ENCODE data around the gene RAPGEF3.

RAPGEF3 gene

DNA sequence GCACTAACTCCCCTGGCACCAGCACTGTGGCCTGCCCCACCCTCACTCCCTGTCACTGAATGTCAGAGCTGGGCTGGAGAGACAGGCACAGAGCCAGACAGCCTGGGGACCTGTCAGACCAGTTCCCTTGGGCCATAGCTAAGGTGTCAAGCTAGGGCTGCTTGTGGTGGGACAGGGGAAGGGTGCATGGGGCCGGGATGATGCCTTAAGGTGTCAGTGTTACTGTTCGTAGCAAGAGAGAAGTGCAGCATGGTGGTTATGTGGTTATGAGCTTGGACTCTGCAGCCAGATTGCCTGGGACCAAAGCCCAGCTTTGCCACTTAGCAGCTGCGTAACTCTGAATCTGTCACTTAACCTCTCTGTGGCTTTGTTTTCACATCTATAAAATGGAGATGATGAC, 3.8 kb downstream of the RAPGEF3 start:
- no peak for DNase-seq

DNA sequence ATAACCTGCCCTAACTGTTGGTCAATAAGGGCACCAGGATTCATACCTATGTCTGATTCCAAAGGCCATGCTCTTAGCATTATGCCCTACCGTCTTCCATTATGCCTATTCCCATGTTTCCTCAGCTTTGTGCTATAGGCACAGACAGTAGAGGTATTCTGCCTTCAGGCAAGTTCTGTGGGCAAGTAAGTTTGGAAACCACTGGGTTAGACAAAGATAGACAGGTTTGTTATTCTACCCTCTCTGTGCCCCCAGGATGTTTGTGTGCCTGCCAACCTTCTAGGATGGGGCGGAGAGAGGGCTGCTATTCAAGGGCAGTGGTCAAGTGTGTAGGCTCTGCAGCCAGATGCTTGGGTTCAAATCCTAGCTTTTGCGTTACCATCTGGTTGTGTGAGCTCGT, 4.6 kb downstream of the RAPGEF3 start:
- DNase-seq: no peak

DNA sequence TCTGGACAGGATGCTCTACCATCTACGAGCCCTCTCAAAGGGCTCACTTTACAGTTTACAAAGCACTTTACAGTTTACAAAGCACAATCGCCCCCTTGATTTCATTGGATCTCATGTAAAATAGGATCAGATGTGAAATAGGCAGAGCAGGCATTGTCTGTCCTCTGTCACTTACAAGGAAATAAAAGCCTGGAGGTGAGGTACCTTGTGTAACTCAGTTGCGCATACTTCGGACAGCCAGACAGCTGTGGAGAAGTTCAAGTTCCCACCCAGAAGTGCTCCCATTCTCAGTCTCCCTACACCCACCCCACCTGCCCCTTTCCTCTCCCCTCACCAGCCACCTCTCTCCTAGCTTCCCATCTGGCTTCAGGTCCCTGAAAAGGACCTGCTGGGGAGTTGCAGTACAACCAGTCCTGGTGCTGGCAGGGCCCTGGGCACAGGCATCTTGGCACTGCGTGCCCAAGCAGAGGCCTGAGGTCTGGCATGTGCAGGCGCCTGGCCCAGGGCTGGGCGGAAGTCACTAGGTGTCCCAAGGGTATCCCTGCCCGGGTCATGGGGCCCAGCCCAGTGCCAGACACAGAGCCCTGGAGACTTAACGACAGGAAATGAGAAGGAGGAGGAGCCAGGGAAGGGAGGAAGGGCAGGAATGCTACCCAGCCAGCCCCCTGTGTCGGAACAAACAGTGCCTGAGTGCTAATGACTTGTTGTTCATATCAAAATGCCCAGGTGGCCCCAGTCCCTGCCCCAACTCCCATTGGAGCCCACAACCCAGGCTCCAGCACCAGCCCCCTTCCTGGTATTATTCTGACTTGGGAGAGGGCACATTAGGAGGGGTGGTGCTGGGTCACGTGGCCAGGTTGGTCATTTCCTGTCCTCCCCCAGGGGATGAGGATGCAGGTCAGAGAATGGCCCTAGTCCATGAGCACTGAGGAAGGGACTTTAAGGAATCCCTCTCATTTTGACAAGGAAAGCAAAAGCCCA, 5.4 kb downstream of the RAPGEF3 start:
- no peak for DNase-seq

DNA sequence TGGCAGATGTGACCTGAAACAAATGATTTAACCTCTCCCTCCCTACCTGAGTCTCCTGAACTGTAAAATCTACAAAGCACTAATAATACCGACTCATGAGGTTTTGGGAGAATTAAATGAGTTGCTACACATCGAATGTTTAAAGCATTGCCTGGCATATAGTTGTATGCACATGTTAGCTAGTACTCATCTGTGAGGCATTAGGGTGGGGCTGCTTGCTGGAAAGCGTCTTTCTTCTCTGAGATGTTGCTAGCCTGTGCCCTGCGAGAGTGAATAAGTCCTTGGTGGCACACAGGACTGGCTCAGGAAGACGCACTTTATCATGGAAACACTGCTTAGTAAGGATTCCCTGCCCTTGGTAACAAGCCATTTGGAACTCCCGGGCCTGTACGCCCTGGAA, 6.1 kb downstream of the RAPGEF3 start:
- no peak for DNase-seq

DNA sequence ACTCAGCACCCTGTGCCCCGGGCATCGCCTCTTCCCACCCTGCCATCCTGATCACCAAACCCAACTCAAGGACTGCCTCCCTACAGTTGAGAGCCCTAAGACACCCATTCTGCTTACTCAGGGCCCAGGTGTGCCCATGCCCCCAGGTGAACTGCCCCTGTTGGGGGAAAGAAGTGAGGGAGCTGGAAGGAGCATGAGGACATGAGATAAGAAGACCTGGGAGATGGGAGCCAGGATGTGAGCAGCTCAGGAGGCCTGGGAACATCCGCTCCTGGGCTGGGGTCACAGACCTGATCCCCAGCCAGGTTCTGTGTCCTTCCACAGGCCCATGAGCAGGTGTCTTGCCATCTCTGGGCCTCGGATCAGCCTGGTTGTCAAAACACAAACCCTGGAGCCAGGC, 6.6 kb downstream of the RAPGEF3 start:
- no peak for DNase-seq

DNA sequence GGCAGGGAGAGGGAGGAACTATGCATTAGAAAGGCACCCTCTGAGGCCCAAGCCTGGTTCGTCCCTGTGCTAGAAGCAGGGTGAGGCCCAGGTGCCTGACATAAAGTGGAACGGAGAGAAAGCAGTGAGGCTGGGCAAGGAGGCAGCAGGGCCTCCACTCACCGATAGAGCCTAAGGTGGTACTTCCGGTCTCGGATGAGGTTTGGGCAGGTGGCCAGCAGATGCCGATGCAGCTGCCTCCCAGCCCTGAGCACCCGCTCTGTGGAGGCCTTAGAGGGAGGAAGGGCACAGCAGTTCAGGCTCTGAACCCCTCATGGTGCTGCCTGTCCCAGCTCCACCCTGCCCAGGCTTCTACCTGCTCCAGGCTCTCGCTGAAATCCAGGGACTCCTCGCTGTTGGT, 7.1 kb downstream of the RAPGEF3 start:
- DNase-seq: no peak

DNA sequence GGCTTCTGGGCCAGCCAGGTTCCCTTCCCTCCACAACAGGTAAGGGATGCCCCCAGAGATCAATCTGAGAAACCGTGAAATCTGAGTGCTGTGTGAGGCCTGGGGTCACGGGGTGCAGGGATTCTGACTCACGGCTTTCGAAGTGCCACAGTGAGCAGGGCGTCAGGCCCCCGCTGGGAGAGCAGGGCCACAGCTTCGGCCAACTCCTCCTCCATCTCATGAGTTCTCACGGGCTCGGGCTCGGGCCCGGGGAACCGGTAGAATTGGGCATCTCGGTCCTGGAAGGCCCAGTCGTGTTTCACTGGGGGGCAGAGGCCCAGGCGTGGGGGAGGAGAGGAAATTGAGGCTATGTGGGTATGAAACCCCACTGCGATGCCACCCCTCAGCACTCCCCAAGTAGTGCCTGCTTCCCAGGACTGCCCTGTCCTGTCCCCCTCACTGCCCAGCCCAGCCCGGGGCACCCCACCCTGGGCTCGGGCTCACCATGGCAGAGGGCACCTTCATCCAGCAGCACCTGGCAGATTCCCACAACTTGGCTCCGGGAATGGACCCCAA, 7.7 kb downstream of the RAPGEF3 start:
- DNase-seq: no peak

DNA sequence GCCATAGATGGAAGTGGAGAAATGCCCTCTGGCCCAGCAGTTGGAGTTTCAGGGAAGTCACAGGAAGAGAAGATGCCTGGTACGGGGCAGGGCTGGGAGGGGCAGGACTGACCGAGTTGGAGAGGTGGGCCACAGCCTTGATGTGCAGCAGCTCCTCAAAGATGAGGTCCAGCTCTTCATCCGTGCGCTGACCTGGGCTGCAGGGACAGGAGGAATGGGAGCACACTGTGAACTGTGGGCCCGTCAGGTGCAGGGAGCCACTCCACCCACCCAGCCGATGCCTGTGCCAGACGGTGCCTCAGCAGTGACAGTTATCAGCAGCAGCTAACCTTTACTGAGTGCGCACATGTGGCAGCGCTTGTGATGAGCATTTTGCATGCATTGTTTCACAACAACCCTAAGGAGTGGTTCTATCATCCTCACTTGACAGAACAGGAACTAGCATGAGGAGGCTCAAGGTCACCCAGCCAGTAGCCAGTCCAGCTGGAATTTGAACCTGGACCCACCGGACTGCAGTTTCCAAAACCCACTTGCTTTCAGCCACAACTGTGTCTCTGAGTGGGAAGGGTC, 8.4 kb downstream of the RAPGEF3 start:
- no peak for DNase-seq

DNA sequence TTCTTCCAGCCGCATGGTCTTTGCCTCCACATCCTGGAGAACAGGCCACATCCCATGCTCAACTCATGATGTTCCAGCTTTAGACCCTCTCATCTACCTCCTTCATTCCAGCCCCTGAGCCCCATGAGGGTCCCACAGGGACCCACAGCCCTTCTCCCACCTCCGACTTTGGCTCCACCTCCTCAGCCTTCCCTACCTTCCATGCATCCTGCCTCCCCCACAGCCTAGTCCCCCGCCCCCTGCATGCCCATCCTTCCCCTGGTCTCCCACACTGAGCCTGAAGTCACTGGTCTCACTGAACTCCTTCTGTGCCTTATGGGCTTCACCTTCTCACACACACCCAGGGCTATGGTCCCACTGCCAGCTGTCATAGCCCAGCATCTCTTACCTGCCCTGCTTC, 9.8 kb downstream of the RAPGEF3 start:
- DNase-seq: no peak

DNA sequence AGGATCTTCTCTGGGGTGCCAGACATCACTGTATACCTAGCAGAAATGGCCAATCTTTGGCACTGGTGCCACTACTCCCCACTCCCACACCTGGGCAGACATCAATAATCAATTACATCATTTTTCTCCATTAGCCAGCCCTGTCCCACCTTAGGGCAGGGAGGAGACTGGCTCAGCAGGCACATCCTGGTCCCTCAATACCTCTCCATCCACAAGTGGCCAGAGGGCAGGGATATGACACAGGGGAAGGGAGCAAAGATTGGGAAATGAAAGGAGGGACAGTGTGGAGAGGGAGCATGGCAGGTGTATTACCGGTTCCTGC, 10.2 kb downstream of the RAPGEF3 start:
- no peak for DNase-seq

DNA sequence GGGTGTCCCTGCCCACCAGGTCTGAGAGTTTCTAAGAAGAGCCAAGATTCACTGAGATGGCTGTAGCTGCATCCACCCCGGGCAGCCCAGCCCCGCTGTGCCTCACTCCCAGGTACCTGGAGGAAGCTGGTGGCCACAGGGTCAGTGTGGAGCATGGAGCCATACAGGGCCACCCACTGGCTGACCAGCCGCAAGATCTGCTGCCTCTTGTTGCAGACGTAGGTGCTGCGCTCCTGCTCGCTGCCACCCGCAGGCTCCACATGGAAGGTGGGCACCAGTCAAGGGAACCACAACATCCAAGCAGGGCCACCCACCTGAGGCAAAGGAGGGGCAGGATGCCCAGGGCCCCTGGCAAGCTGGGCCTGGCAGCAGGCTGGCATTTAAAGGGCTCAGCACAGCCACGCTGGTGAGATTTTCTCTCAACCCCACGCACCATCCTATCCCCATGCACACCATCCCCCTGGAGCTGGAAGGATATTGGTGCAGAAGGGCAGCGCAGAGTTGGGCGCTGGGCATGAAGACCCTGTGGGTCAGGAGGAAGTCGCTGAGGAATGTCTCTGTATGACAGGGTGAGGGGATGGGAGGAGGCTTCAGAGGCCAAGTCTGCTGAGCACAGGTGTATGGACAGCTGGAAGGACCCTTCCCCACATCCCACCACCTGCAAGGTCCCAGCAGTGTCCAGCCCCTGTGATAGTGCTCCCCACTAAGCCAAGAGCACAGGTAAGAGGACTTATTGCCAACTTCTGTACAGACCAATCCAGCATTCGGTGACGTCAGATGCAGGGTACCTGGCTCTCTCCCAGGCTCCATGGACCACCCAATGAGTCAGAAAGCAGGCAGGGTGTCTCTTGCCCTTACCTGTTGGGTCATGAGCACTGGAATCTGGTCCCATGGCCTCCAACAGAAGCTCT, 10.8 kb downstream of the RAPGEF3 start:
- DNase-seq: no peak

DNA sequence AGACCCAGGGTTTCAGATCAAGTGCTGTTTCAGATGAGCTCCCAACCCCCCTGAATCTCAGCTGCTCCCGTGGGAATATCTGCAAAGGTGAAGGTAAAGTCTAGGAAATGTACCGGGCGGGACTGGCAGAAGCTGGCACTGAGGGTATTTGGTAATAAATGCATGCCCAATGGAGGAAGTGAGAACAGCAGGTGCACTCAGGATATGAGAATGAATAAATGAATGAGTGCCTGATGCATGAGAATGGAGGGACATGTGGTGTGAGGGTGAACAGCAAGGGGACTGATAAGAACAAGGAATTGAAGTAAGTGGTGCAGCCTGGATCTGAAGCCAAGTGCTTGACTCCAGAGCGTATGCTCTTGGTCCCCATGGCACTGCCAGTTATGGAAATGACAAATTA, 11.6 kb downstream of the RAPGEF3 start:
- no peak for DNase-seq

DNA sequence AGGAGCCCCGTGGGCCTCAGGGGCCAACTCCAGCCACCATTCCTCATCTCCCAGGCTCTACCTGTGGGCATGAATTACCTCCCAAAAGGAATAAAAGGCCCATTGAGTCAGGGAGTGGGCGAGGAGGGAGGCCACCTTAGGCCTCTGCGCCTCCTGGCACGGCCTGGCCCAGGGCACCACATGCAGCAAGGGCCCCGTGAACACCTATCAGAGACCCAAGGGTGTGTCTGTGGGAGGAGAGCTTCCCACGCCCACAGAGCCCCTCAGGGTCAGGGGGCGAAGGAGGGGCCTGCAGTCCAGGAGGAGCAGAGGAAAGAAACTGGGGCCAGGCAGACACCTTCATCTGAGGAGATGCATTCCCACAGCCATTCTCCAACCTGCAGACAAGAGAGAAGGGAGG, 12.2 kb downstream of the RAPGEF3 start:
- no peak for DNase-seq

DNA sequence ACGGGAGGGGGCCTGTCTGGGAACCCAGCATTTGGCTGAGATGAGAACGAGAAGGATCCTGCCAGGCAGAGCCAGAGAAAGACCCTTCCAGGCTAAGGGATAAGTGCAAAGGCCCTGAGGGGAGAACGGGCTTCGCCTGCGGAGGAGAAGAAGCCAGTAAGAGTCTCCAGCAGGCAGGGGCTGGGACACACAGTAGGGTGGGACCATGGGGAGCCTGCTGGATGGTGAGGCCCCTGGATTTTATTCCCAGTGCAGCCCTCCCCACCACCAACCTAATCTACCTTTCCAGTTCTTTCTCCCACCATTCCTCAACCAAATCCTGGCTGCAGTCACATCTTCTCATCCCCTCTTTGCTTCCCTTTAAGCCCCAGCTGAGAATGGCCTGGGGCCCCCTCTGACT, 12.6 kb downstream of the RAPGEF3 start:
- DNase-seq: no peak

DNA sequence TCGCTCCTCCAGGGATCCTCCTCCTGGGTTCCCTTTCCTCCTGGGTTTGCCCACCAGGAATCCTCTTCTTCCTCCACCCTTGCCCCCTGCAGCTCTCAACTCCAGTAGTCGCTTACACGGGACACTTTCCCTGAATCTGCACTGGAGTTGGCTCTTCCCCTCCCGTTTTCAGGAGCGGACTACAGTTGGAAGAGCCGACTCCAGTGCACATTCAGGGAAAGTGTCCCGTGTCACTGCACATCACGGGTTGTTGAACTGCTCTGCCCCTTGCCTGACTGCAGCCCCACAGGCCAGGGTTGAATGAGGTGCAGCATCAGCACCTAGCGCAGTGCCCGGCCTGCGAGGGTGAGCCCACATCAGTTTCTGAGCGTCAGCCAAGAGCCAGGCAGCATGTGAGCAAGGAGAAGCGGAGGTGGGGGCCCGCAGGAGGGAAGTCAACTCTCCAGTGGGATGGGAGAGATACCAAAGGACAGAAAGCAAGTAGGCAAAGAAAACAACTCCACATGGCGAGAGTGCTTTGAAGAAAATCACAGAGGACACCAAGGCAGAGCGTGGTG, 13.1 kb downstream of the RAPGEF3 start:
- no peak for DNase-seq

DNA sequence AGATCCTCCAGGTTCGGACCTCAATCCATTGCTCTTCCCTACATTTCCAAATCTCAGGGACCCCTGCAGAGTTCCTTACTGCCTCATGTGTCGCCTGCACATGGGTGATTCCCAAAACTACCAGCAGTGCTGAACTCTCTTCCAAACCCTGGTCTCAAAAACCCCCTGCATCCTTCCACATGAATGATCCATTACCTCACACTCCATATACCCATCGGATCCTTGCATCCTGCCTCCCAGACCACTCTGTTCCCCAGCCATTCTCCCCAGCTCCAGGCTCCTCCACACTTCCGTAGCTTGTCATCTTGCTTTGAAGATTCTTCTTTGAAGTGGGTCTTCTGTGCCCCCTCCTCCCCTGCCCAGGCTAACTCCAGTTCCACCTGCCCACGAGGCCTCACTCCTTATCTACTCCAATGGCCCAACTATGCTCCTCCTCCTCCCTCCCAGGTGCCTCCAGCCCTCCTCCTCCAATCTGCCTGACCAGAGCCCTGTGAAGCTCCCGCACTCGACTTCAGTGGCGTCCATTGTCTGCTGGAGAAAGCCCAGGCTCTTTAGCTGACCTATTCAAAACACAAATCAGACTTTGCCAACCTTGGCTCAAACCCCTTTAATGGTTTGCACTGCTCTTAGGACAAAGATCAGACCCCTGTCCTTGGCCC, 13.8 kb downstream of the RAPGEF3 start:
- no peak for DNase-seq

DNA sequence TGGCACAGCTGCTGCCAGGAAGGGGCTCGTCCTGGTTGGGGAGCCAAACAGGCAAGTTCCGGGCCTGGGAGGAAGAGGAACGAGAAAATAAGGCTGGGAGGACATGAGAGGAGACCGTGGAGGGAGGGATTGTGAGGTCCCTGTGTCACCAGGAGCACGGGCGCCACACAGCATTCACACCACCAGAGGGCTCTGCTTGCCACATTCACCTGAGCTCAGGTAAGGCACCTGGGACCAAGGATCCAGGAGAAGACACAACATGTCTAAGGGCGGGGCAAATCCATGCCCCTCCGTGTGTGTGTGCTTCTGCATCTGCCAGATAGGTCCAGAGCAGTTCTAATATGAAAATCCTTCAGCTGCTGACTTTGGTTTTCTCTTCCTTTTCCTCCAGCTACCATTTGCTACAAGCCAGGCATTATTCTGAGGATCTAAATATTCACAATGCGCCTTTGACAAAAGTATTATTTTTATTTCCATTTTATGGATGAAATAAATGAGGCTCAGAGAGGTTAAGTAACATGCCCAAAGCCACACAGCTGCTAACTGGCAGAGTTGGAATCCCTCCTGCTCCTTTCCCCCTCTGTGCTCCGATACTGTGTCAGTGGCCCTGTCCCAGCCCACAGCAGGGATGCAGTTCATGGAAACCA, 14.6 kb downstream of the RAPGEF3 start:
- peak; percentile 67 for DNase-seq

DNA sequence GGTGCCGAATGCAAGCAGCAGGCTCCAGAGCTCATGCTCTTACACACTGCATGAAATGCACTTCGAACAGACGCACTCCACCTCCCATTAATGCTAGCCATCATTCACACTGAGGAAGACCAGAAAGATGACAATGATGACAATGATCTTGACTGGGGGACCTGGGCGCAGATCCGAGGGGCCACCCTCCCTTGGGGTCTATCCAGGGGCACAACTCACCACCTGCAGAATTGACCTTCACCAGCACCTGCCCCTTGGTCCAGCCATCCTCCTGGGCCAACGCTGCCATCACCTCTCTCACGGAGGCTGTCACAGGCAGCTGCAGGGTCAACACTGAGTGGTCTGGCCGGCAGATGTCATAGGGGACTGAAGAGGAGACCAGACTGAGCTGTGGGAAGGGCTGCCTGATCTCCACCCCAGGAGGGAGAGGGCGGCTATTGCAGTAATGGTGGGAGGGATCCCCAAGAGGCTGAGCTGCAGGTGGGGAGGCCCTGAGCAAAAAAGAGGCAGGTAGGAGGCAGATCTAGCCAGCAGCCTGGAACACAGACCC, 15.3 kb downstream of the RAPGEF3 start:
- no peak for DNase-seq

DNA sequence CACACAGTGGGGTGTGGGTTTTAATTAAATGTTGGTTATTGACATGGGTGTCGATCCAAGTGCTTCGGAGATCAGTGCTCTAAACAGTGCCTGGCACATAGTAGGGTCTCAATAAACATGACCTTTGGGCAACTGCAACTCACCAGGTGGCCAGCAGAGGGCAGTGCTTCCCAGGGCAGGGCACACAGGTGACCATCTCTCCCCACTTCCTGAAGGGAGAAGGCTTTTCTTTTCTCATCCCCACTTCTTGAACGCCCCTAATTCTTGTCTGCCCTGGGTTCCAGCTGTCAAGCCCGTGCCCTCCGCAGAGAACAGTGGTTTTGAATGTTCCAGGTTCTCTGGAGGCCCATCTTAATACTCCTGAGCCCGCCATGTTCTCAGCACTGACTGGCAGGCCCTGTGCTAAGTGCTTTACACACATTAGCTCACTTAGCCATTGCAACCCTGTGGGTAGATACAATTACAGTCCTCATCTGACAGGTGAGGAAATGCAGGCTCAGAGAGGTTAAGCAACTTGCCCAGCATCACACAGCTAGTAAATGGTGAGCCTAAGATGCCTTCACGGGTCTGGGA, 16.3 kb downstream of the RAPGEF3 start:
- DNase-seq: no peak

DNA sequence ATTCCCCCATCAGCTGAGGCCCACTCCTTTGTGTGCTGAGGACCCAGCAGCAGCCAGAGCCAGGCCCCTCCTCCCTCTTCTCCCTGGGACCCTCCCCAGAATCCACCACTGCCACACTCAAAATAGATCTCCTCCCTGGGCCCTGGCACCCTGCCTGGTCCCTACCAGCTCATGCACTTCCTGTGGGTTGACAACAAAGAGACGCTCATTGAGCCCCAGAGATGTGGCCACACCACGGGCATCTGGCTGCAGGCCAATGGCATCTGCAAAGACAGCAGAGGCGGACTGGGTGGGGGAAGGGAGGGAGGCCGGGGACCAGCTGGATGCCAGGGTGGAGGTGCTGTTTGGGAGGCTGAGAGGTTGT, 17.4 kb downstream of the RAPGEF3 start:
- peak; percentile 94 for DNase-seq

DNA sequence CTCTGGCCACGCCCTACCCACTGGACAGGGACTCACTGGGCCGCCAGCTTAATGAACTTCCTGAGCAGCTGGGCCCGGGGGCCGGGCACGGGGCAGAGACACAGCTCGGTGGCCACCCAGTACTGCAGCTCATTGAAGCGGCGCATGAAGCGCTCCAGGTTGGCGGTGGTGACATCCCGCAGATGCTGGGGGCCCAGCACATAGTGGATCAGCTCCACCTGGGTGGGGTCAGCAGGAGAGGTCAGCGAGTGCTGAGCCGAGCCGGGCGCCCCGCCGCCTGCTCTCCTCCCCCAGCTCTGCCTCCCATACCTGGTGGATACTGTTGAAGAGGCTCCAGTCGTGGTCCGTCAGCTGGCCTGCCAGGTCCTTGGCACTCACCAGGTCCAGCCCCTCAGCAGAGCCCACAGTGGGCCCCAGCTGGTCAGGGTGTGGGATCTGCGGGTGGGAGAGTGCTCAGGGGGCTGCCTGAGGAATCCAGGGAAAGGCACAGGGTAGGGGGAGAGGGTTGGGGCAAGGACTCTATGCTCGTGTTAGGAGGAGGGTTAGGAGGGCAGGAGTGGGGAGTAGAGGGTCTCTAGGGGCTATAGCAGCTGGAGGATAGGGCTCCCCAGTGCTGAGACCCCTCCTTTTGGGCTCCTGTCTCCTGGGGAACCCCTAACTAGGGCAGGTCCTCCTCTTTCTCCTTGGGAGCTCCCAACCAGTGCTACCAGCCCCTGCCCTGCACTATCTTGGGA, 17.9 kb downstream of the RAPGEF3 start:
- peak; percentile 51 for DNase-seq

All from NCI-H510A (cell line).